Epithelial cell of esophagus (primary cell): ENCODE results near the gene SFXN5.

Source experiments
- DNase-seq: peaks from one replicate; pipeline ENCODE4 v3.0.0; 2010; ENCODE audit warnings: low read depth
- H3K4me3 ChIP-seq: 2 replicates; pipeline ENCODE4 v1.5.1; 2011; ENCODE audit warnings: mild to moderate bottlenecking, low read length, control low read depth
- TF ChIP-seq, protein P1 (sequence below): IDR thresholded peaks from 2 replicates; pipeline ENCODE4 v1.5.1; 2011; ENCODE audit warnings: low read depth, mild to moderate bottlenecking, low read length, control low read depth, inconsistent platforms; ENCODE audit not compliant: insufficient read depth; ENCODE audit errors: missing control alignments

SFXN5 gene

DNA sequence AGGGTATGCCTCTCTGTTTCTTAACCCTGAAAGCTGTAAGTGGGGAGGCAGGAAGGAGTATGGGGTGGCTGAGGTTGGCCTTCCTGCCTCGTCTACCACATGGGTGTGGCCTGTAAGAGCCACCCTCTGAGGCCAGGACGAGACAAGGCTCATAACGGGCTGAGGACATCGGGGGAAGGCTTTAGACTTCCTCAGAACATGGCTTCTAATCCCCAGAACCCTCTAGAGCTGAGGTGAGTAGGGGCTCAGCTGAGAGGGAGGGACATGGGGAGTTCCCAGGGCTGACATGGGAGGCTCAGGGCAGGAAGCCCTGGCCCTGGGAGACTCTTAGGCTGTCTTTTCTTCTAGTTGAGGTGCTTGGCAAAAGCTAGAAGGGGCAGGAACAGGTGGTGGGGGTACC lies 117.5 kb downstream of the SFXN5 start:
- TF ChIP-seq, protein P1, sequence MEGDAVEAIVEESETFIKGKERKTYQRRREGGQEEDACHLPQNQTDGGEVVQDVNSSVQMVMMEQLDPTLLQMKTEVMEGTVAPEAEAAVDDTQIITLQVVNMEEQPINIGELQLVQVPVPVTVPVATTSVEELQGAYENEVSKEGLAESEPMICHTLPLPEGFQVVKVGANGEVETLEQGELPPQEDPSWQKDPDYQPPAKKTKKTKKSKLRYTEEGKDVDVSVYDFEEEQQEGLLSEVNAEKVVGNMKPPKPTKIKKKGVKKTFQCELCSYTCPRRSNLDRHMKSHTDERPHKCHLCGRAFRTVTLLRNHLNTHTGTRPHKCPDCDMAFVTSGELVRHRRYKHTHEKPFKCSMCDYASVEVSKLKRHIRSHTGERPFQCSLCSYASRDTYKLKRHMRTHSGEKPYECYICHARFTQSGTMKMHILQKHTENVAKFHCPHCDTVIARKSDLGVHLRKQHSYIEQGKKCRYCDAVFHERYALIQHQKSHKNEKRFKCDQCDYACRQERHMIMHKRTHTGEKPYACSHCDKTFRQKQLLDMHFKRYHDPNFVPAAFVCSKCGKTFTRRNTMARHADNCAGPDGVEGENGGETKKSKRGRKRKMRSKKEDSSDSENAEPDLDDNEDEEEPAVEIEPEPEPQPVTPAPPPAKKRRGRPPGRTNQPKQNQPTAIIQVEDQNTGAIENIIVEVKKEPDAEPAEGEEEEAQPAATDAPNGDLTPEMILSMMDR = no peak
- no peak for DNase-seq
- no peak overlapping the region for H3K4me3 ChIP-seq

DNA sequence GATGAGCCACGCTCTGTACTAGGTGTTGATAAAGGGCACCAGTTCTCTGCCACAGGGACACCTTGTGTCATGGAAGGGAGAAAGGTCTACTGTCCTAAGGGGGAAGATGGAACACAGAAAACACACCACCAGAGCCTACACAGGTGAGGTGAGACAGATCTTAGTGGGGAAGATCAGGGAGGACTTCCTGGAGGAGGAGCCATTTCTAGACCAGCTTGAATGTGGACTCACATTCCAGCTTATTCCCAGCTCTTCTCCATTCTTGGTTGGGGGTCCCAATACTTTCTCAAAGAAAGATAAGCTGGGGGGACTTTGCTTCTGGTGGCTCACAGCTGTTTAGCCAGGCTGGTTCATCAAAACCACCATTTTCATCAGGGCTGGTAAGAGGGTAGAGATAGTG lies 118.0 kb downstream of the SFXN5 start:
- TF ChIP-seq, protein P1 = no peak
- DNase-seq = no peak
- H3K4me3 ChIP-seq = no peak overlapping the region

DNA sequence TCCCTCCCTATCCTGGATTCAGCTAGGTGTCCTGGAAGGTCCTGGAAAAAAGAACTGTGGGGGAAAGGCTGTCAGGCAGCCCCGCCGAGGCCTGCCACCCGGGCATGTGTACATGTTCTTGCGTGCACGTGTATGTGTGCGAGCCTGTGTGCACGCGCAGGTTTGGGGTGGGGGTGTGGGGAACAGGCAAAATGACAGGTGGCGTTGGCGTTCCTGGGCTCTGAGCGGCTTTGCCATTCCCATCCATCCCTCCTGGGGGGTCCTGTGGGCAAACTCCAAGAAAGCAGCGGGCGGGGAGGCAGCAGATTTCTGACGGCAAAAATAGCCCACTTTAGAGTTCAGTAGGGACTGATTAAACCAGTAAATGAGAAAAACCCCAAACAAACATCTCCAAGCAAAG lies 118.6 kb downstream of the SFXN5 start:
- no peak for DNase-seq
- TF ChIP-seq, protein P1 = no peak
- no peak overlapping the region for H3K4me3 ChIP-seq

DNA sequence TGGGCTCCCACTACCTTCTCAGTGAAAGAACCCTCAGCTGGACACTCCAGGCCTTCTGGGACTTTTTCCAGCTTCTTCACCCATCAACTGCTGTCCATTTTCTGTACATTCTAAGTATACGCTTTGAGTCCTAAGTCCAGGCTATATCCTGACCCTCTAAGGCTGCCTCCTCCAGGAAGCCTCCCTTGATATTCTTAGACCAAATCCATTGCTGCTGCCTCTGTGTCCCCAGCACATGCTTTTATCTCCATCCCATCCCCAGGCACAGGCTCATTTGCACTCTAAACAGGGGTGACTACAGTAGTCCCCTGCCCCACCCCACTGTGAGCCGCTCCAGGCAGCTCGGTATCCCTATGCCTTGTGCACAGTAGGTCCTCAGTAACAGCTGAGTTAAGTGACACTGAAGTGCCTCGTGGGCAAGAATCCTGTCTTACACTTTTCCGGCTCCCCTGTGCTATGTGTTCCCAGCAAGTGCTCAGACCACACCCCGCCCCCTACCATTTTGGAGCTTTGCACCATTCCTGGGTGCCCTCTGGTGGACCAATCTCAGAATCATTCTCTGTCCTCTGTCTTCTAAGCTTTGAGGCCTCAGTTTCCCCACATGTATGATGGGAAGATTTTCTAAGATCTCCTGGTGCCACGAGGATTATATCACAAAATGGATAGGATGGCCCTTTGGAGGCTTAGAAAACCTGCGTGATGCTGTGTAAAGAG lies 119.2 kb downstream of the SFXN5 start:
- DNase-seq = no peak
- no peak overlapping the region for H3K4me3 ChIP-seq
- TF ChIP-seq, protein P1 = no peak

DNA sequence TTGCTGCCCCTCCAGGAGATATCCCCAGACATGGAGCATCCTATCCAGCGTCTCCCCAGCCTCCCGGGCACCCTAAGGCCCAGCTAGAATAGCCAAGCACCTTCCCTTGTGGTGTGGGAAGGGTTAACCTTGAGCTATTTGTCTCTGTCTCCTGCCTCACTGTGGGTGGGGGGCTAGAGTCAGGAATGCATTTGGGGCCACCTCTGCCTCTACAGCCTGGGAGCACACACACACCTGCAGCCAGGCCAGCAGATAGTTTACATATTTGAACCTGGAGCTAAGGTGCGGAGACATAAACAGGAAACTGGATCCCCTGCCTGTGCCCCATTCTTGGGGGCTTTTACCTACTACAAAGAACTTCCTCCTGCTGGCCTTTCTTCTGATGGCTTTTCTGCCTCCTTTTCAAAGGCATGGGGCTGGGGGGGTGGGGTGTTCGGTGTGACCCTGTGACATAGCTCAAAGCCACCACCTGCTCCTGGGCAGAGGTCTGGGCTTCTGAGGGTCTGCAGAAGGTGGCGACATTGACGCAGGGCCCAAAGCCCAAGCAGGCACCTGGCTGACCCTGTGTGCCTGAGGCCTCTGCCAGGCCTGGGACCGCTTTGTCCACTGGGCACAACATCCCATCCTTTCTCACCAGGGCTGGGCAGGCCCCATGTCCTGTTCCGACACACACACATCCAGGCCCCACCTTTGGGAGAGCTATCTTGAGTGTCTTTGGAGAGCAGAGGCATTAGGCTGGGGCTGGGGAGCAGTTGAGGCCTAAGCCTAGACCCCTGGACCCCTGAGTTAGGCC lies 120.0 kb downstream of the SFXN5 start:
- no peak overlapping the region for H3K4me3 ChIP-seq
- no peak for DNase-seq
- TF ChIP-seq, protein P1 = no peak

DNA sequence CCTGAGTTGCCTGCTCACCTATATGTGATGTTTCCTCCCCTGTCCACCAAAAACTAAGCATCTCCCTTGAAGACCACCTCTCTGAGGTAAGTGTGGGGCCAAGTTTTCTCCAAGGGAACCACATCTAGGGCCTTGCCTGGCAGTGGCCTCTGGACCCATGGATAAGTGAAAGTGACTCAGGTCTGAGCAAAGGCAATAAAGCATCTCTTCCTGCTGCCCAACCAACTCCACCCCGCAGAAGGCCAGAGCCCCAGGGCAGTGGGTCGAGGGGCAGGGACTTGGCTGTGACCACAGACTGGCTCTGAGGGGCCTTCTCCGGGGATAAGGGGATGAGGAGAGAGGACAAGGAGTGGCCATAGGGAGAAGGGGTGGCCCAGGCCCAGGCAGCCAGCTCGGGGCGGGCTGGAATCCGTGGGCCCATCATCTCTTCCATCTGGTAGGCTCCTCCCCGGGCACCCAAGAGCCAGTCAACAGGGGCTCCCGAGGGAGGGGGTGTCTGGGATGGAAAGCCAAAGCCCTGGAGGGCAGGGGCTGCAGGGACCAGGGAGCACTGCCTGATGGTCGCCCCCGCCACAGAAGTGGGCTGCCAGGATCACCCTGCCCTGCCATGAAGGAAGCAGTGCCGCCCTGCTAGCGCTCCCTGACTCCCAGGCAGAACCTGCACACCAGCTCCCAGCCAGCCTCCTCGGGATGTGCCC lies 120.8 kb downstream of the SFXN5 start:
- no peak for DNase-seq
- TF ChIP-seq, protein P1 = no peak
- no peak overlapping the region for H3K4me3 ChIP-seq
